HG03159 (cell line): ENCODE measurements around the gene ALDH3B2.
"Not testable (repeated sequence)": the region's sequence is repeated elsewhere in the genome, so short reads cannot be mapped to it uniquely, and the experiment has no call there.

Experiments used
- ATAC-seq: cut with Tn5 transposase; IDR thresholded peaks from one replicate; pipeline ENCODE4 v1.9.1; 2021; ENCODE audit warnings: mild to moderate bottlenecking, moderate library complexity; ENCODE audit not compliant: unreplicated experiment

The ALDH3B2 gene

GRCh38 chr11:67631411-67631810 is 43.0 kb downstream of the ALDH3B2 start:
- ATAC-seq: no peak

- no peak for ATAC-seq
These were observed 43.5 kb downstream of the ALDH3B2 start for GRCh38 chr11:67630943-67631331.

- peak; percentile 64 for ATAC-seq
These were observed 44.0 kb downstream of the ALDH3B2 start for GRCh38 chr11:67630228-67630942.

- ATAC-seq: peak; percentile 45
These were observed 44.8 kb downstream of the ALDH3B2 start, which contains the start of gene NUDT8 for GRCh38 chr11:67629386-67630227. TSS of gene NUDT8 (minus strand) at chr11:67629937. CDS start at chr11:67629911, 26 bp downstream.

- no peak for ATAC-seq
These were observed 45.6 kb downstream of the ALDH3B2 start for GRCh38 chr11:67628710-67629385.

GRCh38 chr11:67627812-67628624 is 46.4 kb downstream of the ALDH3B2 start:
- ATAC-seq: no peak

GRCh38 chr11:67627441-67627811 is 47.0 kb downstream of the ALDH3B2 start:
- ATAC-seq: no peak

GRCh38 chr11:67626970-67627369 is 47.5 kb downstream of the ALDH3B2 start:
- ATAC-seq: no peak

- ATAC-seq: not testable (repeated sequence)
These were observed 48.1 kb downstream of the ALDH3B2 start for GRCh38 chr11:67626131-67626833.

- not testable (repeated sequence) for ATAC-seq
These were observed 50.6 kb downstream of the ALDH3B2 start for GRCh38 chr11:67623795-67624194.

GRCh38 chr11:67622905-67623304 is 51.5 kb downstream of the ALDH3B2 start:
- not testable (repeated sequence) for ATAC-seq

- ATAC-seq: not testable (repeated sequence)
These were observed 52.5 kb downstream of the ALDH3B2 start for GRCh38 chr11:67621928-67622327.

- ATAC-seq: not testable (repeated sequence)
These were observed 53.8 kb downstream of the ALDH3B2 start for GRCh38 chr11:67620621-67621020.

- not testable (repeated sequence) for ATAC-seq
These were observed 54.5 kb downstream of the ALDH3B2 start for GRCh38 chr11:67619683-67620618.

GRCh38 chr11:67618901-67619659 is 55.3 kb downstream of the ALDH3B2 start:
- ATAC-seq: not testable (repeated sequence)

- no peak for ATAC-seq
These were observed 57.0 kb downstream of the ALDH3B2 start for GRCh38 chr11:67617243-67617953.

- no peak for ATAC-seq
These were observed 57.8 kb downstream of the ALDH3B2 start for GRCh38 chr11:67616431-67617242.
